HUES6 (cell line): ENCODE data around the gene POU4F3.

ENCODE experiments used
- H3K27ac ChIP-seq: 2 replicates; pipeline ENCODE4 v1.7.0; 2013; ENCODE audit warnings: low read depth, mild to moderate bottlenecking, low read length, inconsistent platforms
- H3K27me3 ChIP-seq: 2 replicates; pipeline ENCODE4 v1.6.1; 2013; ENCODE audit warnings: low read length; ENCODE audit not compliant: control insufficient read depth, insufficient read depth
- H3K36me3 ChIP-seq: 2 replicates; pipeline ENCODE4 v1.6.1; 2013; ENCODE audit warnings: low read length; ENCODE audit not compliant: control insufficient read depth, insufficient read depth
- H3K4me1 ChIP-seq: 2 replicates; pipeline ENCODE4 v1.6.1; 2013; ENCODE audit warnings: low read length; ENCODE audit not compliant: control insufficient read depth, insufficient read depth
- H3K4me3 ChIP-seq: 2 replicates; pipeline ENCODE4 v1.5.1; 2013; ENCODE audit warnings: low read depth, low read length
- H3K9ac ChIP-seq: one replicate; pipeline ENCODE4 v1.6.1; 2013; ENCODE audit warnings: mild to moderate bottlenecking, low read length
- H3K9me3 ChIP-seq: 2 replicates; pipeline ENCODE4 v1.6.1; 2013; ENCODE audit warnings: low read depth, low read length; ENCODE audit not compliant: control insufficient read depth, insufficient read depth

POU4F3 gene

GRCh38 chr5:146339715-146340259, 1.1 kb downstream of the POU4F3 start:
- Histone ChIP-seq H3K9ac (no peak overlapping the region), H3K4me3 (peak overlapping the region; percentile 30), H3K9me3 (no peaks in the 10 kb centered on the region), H3K27ac (no peak overlapping the region), H3K36me3 (no peaks in the 10 kb centered on the region), H3K27me3 (peaks cover 100% of the 10 kb centered on the region), H3K4me1 (peaks cover 42% of the 10 kb centered on the region)

DNA sequence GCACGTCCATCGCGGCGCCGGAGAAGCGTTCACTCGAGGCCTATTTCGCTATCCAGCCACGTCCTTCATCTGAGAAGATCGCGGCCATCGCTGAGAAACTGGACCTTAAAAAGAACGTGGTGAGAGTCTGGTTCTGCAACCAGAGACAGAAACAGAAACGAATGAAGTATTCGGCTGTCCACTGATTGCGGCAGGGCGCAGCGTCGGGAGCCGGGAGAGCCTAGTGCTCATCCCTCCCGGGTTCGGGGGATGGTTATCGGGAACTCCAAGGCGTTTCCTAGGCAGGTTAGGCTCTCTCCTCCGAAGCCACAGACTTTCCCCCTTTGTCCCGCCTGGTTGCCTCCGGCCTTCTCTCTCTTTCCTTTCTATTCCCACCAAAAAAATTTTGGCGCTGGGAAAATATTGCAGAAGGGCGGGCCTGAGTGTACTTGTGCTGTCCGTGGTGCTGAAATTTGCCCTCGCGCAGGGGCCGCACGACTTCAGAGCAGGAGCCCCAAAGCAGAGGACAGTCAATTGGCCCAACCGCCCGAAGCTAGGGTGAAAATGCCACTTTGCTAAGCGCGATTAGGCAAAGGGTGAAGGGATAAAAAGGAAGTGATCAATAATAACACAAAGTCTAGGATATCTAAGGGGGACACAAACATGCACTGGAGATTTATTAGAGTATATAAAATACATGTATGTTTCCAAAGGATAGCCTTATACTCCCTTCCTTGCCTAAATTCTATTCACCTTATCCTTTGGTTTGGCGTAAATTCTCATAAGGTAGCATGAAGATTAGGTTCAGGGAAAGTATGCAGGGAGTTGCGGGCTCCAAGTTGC, 1.8 kb downstream of the POU4F3 start:
- no peak overlapping the region for H3K27ac ChIP-seq
- peaks cover 42% of the 10 kb centered on the region for H3K4me1 ChIP-seq
- peaks cover 100% of the 10 kb centered on the region for H3K27me3 ChIP-seq
- H3K9me3 ChIP-seq, result no peaks in the 10 kb centered on the region
- no peaks in the 10 kb centered on the region for H3K36me3 ChIP-seq
- H3K4me3 ChIP-seq, result peak overlapping the region; percentile 30
- H3K9ac ChIP-seq, result no peak overlapping the region

- peaks cover 100% of the 10 kb centered on the region for H3K27me3 ChIP-seq
- H3K27ac ChIP-seq, result no peak overlapping the region
- no peak overlapping the region for H3K9ac ChIP-seq
- H3K4me1 ChIP-seq, result peaks cover 42% of the 10 kb centered on the region
- no peaks in the 10 kb centered on the region for H3K36me3 ChIP-seq
- H3K9me3 ChIP-seq, result no peaks in the 10 kb centered on the region
- no peak overlapping the region for H3K4me3 ChIP-seq
Measured at GRCh38 chr5:146341854-146342253, 3.2 kb downstream of the POU4F3 start.

DNA sequence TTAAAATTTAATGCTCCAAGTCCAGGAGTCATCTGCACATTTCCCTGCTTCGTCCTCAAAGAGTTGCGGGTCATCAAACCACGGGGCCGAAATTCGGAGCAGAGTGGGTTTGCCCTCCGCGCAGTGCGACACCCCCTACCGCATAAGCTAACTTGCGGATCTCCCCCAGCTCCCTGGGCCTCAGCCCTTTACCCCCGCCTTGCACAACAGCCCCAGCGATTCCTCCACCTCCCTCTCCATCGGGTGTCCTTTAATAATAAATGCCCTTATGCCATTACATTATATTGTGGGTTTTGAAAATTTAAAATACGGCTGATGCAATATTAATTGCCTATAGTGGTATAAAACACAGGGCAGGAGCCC, 3.9 kb downstream of the POU4F3 start:
- peaks cover 100% of the 10 kb centered on the region for H3K27me3 ChIP-seq
- H3K9me3 ChIP-seq, result no peaks in the 10 kb centered on the region
- peak overlapping the region; percentile 15; the same call in 1 of the 2 replicates for H3K4me3 ChIP-seq
- no peak overlapping the region for H3K9ac ChIP-seq
- H3K27ac ChIP-seq, result no peak overlapping the region
- no peaks in the 10 kb centered on the region for H3K36me3 ChIP-seq
- peaks cover 35% of the 10 kb centered on the region for H3K4me1 ChIP-seq

DNA sequence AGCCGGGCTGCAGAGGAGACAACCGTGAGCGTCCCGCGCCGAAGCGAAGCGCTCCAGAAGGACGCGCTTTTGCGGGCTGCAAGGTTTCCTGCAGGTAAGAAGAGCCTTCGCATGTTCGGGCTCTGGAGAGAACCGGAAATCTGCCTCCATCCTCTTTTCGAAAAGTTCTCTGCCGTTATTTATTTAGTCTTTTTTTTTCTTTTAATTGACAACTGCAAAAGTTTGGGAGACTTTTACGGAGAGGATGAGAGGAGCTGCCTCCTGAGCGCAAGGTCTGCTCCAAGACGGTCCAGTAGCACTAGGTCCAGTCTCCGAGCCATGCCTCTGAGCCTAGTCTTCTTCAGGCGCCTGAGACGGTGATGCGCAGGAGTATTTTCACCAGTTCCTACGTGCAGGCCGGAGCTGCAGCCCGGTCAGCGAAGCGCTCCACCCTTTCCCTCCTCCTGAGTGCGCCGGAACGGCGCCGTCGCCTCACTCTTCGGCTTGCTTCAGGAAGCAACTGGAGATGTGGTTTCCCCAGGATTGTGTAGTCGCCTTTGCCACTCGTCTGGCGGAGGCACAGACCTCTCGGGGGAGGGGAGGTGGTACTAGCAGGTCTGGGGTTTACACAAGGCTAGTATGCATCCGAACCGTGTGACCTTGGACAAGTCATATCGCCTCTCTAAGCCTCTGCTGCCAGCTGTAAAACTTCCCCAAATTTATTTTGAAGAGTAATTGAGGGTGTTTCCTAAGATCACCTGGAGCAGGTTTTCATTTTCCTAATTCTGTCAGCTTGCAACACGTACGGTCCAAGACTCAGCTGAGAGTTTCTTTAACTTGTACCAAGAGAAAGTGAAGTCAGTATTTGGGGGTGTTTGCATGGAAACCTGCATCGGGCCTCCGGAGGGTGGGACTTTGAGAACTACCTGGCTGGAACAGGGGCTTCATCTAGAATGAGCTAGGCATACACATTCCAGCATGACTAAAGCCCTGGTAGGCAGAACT, 4.5 kb downstream of the POU4F3 start:
- Histone ChIP-seq H3K27me3 (peaks cover 100% of the 10 kb centered on the region), H3K27ac (no peak overlapping the region), H3K4me3 (peak overlapping the region; percentile 15), H3K9ac (no peak overlapping the region), H3K36me3 (no peaks in the 10 kb centered on the region), H3K9me3 (no peaks in the 10 kb centered on the region), H3K4me1 (peaks cover 29% of the 10 kb centered on the region)

DNA sequence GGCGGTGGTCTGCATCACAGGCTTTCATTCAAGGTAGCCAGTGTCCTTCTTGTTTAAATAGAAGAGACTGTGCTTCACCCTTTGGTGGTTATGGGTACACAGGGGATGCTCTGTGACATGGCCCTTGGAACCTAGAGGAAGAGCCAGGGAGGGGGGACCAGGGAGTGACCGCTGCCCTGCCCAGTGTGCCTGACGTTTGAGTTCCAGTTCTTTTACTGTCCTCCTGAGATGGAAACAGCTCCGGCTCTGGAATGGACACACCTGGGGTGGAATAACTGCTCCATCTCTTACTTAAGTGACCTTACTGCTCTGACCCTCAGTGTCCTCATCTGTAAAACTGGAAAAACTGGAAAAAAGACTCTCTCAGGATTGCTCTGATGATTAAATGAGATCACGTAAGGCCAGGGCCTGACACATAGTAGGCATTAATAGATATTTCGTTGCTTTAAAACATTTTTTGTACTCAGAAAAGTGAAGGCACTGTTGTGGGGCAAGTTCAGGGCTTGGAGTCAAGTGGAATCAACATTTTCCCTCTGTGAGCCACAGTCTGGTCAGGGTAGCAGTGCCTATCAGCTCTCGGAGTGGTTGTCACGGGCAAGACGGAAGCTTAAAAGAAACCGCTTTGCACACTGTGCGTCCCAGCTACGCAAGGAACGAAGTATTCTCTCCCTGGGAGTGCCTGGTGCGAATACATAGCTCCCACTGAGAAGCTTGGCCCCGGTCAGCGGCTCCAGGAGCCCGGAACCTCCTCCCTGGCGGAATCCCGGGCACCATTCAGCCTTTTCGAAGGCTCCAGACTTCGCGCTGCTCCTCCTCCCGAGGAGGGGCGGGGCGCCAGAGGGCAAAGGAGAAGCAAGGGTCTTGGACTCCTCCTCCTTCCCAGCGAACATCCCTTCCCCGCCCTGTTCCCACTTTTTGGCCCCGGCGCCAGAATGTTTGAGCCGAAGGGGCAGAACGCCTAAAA, 5.8 kb downstream of the POU4F3 start:
- H3K27me3 ChIP-seq, result peaks cover 100% of the 10 kb centered on the region
- H3K27ac ChIP-seq, result no peak overlapping the region
- H3K4me1 ChIP-seq, result peaks cover 24% of the 10 kb centered on the region
- no peaks in the 10 kb centered on the region for H3K36me3 ChIP-seq
- no peaks in the 10 kb centered on the region for H3K9me3 ChIP-seq
- peak overlapping the region; percentile 67 for H3K4me3 ChIP-seq
- no peak overlapping the region for H3K9ac ChIP-seq

DNA sequence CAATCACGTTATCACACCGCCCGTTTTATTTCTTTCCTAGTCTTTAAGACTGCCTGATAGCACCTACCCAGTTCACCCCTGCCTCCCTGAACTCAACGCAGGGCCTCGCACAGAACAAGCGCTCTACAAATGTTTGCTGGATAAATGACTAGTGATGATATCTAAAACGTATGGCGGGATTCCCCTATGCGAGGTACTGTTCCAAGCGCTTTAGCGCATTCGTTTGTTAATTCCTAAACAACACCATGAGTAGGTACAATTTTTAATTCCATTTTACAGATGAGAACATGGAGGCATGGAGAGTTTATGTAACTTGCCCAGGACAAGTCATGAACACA, 6.6 kb downstream of the POU4F3 start:
- no peak overlapping the region for H3K27ac ChIP-seq
- H3K9ac ChIP-seq, result no peak overlapping the region
- peaks cover 16% of the 10 kb centered on the region for H3K4me1 ChIP-seq
- peaks cover 100% of the 10 kb centered on the region for H3K27me3 ChIP-seq
- peak overlapping the region; percentile 67 for H3K4me3 ChIP-seq
- H3K9me3 ChIP-seq, result no peaks in the 10 kb centered on the region
- H3K36me3 ChIP-seq, result no peaks in the 10 kb centered on the region

GRCh38 chr5:146345578-146346366, 7.1 kb downstream of the POU4F3 start:
- H3K4me1 ChIP-seq, result peaks cover 14% of the 10 kb centered on the region
- peak overlapping the region; percentile 67 for H3K4me3 ChIP-seq
- no peak overlapping the region for H3K9ac ChIP-seq
- H3K27ac ChIP-seq, result no peak overlapping the region
- no peaks in the 10 kb centered on the region for H3K9me3 ChIP-seq
- H3K36me3 ChIP-seq, result no peaks in the 10 kb centered on the region
- H3K27me3 ChIP-seq, result peaks cover 98% of the 10 kb centered on the region

DNA sequence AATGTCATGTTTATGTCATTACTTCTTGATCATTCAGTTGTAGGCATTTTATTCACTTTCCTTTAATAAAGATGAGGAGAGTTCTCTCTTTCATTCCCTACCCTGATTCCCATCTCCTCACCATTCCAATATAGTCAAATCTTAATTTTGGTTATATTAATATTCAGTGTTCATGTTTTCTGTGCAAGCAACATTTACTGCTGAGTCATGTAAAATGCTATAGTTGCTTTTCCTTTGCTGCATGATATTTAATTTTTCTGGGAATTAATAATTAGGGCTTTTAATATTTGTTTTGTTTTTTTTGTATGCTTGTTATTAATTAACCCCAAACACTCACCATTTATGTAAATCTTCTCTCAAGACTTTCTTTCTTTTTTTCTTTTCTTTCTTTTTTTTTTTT, 18.5 kb downstream of the POU4F3 start:
- no peaks in the 10 kb centered on the region for H3K36me3 ChIP-seq
- H3K27ac ChIP-seq, result no peak overlapping the region
- no peak overlapping the region for H3K4me3 ChIP-seq
- no peaks in the 10 kb centered on the region for H3K9me3 ChIP-seq
- H3K27me3 ChIP-seq, result peaks cover 9% of the 10 kb centered on the region; the same call in 1 of the 2 replicates
- no peaks in the 10 kb centered on the region for H3K4me1 ChIP-seq
- no peak overlapping the region for H3K9ac ChIP-seq

GRCh38 chr5:146359836-146360235, 21.2 kb downstream of the POU4F3 start:
- no peaks in the 10 kb centered on the region for H3K4me1 ChIP-seq

More at GRCh38 chr5:146359836-146360235, 21.2 kb downstream of the POU4F3 start:
- no peak overlapping the region for H3K4me3 ChIP-seq
- H3K9ac ChIP-seq, result no peak overlapping the region
- no peaks in the 10 kb centered on the region for H3K36me3 ChIP-seq
- 0 out of 2 replicates have a peak, but pooled peaks cover 10% of the 10 kb centered on the region for H3K27me3 ChIP-seq
- H3K9me3 ChIP-seq, result no peaks in the 10 kb centered on the region
- no peak overlapping the region for H3K27ac ChIP-seq
